DMS79 treated with DMSO at 0.1 percent for 48 hours (cell line): Measurements from ENCODE around the gene GLI2.

ENCODE experiments used
- DNase-seq: peaks from one replicate; lab custom pipeline; 2025; lab: John Stamatoyannopoulos, UW

GLI2 gene

GRCh38 chr2:120735746-120736170 is at the start of gene GLI2:
GLI2 (plus strand) TSS chr2:120735868; CDS start chr2:120797321, 61,453 bp downstream.
- DNase-seq: peak; percentile 80

- no peak for DNase-seq
These were observed 49.7 kb upstream of the GLI2 start for GRCh38 chr2:120685974-120686297.

- no peak for DNase-seq
These were observed 49.0 kb upstream of the GLI2 start for GRCh38 chr2:120686511-120687168.

GRCh38 chr2:120687210-120687609 is 48.5 kb upstream of the GLI2 start:
- DNase-seq: no peak

- DNase-seq: no peak
These were observed 45.1 kb upstream of the GLI2 start for GRCh38 chr2:120690521-120690920.

- peak; percentile 72 for DNase-seq
These were observed 44.3 kb upstream of the GLI2 start for GRCh38 chr2:120691410-120691809.

- DNase-seq: no peak
These were observed 43.0 kb upstream of the GLI2 start for GRCh38 chr2:120692691-120693090.

GRCh38 chr2:120693121-120693520 is 42.5 kb upstream of the GLI2 start:
- no peak for DNase-seq

GRCh38 chr2:120694034-120694433 is 41.6 kb upstream of the GLI2 start:
- DNase-seq: no peak

- DNase-seq: no peak
These were observed 38.2 kb upstream of the GLI2 start for GRCh38 chr2:120697471-120697870.

GRCh38 chr2:120699292-120699691 is 36.4 kb upstream of the GLI2 start:
- no peak for DNase-seq

GRCh38 chr2:120700659-120701058 is 35.0 kb upstream of the GLI2 start:
- DNase-seq: no peak

- no peak for DNase-seq
These were observed 34.6 kb upstream of the GLI2 start for GRCh38 chr2:120701096-120701495.

GRCh38 chr2:120701499-120701898 is 34.2 kb upstream of the GLI2 start:
- DNase-seq: no peak

- peak; percentile 16 for DNase-seq
These were observed 33.6 kb upstream of the GLI2 start for GRCh38 chr2:120702061-120702460.

GRCh38 chr2:120702801-120703200 is 32.9 kb upstream of the GLI2 start:
- no peak for DNase-seq

- DNase-seq: no peak
These were observed 32.2 kb upstream of the GLI2 start for GRCh38 chr2:120703330-120703994.

GRCh38 chr2:120704696-120705095 is 31.0 kb upstream of the GLI2 start:
- DNase-seq: no peak

- DNase-seq: no peak
These were observed 27.9 kb upstream of the GLI2 start for GRCh38 chr2:120707816-120708215.

- DNase-seq: no peak
These were observed 26.6 kb upstream of the GLI2 start for GRCh38 chr2:120708944-120709607.

- DNase-seq: no peak
These were observed 26.0 kb upstream of the GLI2 start for GRCh38 chr2:120709608-120710041.

GRCh38 chr2:120710256-120710655 is 25.4 kb upstream of the GLI2 start:
- no peak for DNase-seq

GRCh38 chr2:120711694-120712093 is 24.0 kb upstream of the GLI2 start:
- no peak for DNase-seq
